HG02588 (cell line): Measurements from ENCODE around the gene CACNB4.
"Not testable (repeated sequence)": the region's sequence is repeated elsewhere in the genome, so short reads cannot be mapped to it uniquely, and the experiment has no call there.

Source experiments
- ATAC-seq: cut with Tn5 transposase; IDR thresholded peaks from one replicate; pipeline ENCODE4 v1.9.1; 2021; ENCODE audit warnings: mild to moderate bottlenecking, moderate library complexity; ENCODE audit not compliant: unreplicated experiment

Gene CACNB4

GRCh38 chr2:152025678-152026287 is 73.1 kb downstream of the CACNB4 start:
- peak; percentile 83 for ATAC-seq

- no peak for ATAC-seq
Observed at GRCh38 chr2:152024477-152024876, 74.4 kb downstream of the CACNB4 start.

GRCh38 chr2:152022090-152022489 is 76.8 kb downstream of the CACNB4 start:
- ATAC-seq: no peak

- not testable (repeated sequence) for ATAC-seq
Observed at GRCh38 chr2:152021001-152021400, 77.8 kb downstream of the CACNB4 start.

- ATAC-seq: peak; percentile 59
Observed at GRCh38 chr2:152019732-152020131, 79.1 kb downstream of the CACNB4 start.

GRCh38 chr2:152016181-152017120 is 82.4 kb downstream of the CACNB4 start:
- no peak for ATAC-seq

GRCh38 chr2:152015552-152015951 is 83.3 kb downstream of the CACNB4 start:
- ATAC-seq: no peak

GRCh38 chr2:152012697-152013096 is 86.1 kb downstream of the CACNB4 start:
- no peak for ATAC-seq

- ATAC-seq: no peak
Observed at GRCh38 chr2:152011724-152012123, 87.1 kb downstream of the CACNB4 start.

- no peak for ATAC-seq
Observed at GRCh38 chr2:152005607-152006006, 93.2 kb downstream of the CACNB4 start.

GRCh38 chr2:152003283-152003682 is 95.6 kb downstream of the CACNB4 start:
- not testable (repeated sequence) for ATAC-seq

- peak; percentile 62 for ATAC-seq
Observed at GRCh38 chr2:151999053-151999452, 99.8 kb downstream of the CACNB4 start.

GRCh38 chr2:151996243-151997003 is 102.4 kb downstream of the CACNB4 start:
- ATAC-seq: no peak

- no peak for ATAC-seq
Observed at GRCh38 chr2:151995161-151995557, 103.7 kb downstream of the CACNB4 start.

- ATAC-seq: not testable (repeated sequence)
Observed at GRCh38 chr2:151994178-151994577, 104.7 kb downstream of the CACNB4 start.

GRCh38 chr2:151991010-151991409 is 107.8 kb downstream of the CACNB4 start:
- ATAC-seq: no peak

GRCh38 chr2:151989378-151989777 is 109.5 kb downstream of the CACNB4 start:
- no peak for ATAC-seq

GRCh38 chr2:151987484-151987883 is 111.4 kb downstream of the CACNB4 start:
- no peak for ATAC-seq

GRCh38 chr2:151984424-151985083 is 114.3 kb downstream of the CACNB4 start:
- ATAC-seq: no peak

GRCh38 chr2:151983221-151983620 is 115.6 kb downstream of the CACNB4 start:
- no peak for ATAC-seq

GRCh38 chr2:151981886-151982285 is 117.0 kb downstream of the CACNB4 start:
- ATAC-seq: no peak
